K562 (cell line): ENCODE measurements around the gene NKAPL. TPM values are rescaled to one million over a fixed set of nuclear protein-coding genes. Genes with fewer than 3 reads are reported as not detected.

Source experiments
- MGA ChIP-seq: fragments of 450-650 bp; IDR thresholded peaks from 2 replicates; pipeline ENCODE4 v1.6.1; 2016; ENCODE audit warnings: mild to moderate bottlenecking, moderate library complexity
- MYBL2 ChIP-seq, 2 experiments: fragments of 450-650 bp in 1 of 2; sonication (generic) in 1 of 2; formaldehyde crosslinking in 1 of 2; IDR thresholded peaks; 2 replicates each; pipeline versions ENCODE4 v1.6.1 to v1.8.1; 2017 to 2022; ENCODE audit warnings: borderline replicate concordance in 1 of 2, inconsistent platforms in 1 of 2, low read depth in 1 of 2, mild to moderate bottlenecking in 1 of 2, missing genetic modification reagents in 1 of 2, moderate library complexity in 1 of 2
- SP2 ChIP-seq: IDR thresholded peaks from 2 replicates; pipeline ENCODE4 v1.6.1; 2011; ENCODE audit warnings: mild to moderate bottlenecking, low read depth, low read length, moderate library complexity; ENCODE audit not compliant: poor library complexity, severe bottlenecking; ENCODE audit errors: extremely low read depth
- UBTF ChIP-seq, 2 experiments: IDR thresholded peaks; 2 replicates each; pipeline ENCODE4 v1.6.1; 2012; ENCODE audit warnings: improper control_type of control experiment in 2 of 2, low read depth in 2 of 2, low read length in 2 of 2, borderline replicate concordance in 1 of 2
- ZBTB49 ChIP-seq: sonication (generic); formaldehyde crosslinking; IDR thresholded peaks from 2 replicates; pipeline ENCODE4 v1.8.0; 2022; ENCODE audit warnings: missing genetic modification reagents, mild to moderate bottlenecking, borderline replicate concordance
- ZBTB7A ChIP-seq: IDR thresholded peaks from 2 replicates; pipeline ENCODE4 v1.6.1; 2011; ENCODE audit warnings: low read depth, mild to moderate bottlenecking, low read length, moderate library complexity, borderline replicate concordance; ENCODE audit not compliant: control insufficient read depth
- ZNF507 ChIP-seq: conservative IDR thresholded peaks from 2 replicates; pipeline ENCODE4 v1.6.1; 2017; ENCODE audit warnings: missing genetic modification characterization, missing compliant biosample characterization
- ZNF778 ChIP-seq: fragments of 450-650 bp; formaldehyde crosslinking; IDR thresholded peaks from 2 replicates; pipeline ENCODE4 v1.4.0; 2020; ENCODE audit warnings: mild to moderate bottlenecking, moderate library complexity
- polyA plus RNA-seq, 8 experiments: library from polyadenylated mRNA; depleted of rRNA in 4 of 8; stranded (reverse) in 5 of 8; unstranded in 3 of 8; fragments of >200 nt; fragmentation: Nextera tagmentation in 2 of 8; fragmentation: Illumina TruSeq in 1 of 8; extraction: Ambion mirVana in 2 of 8; extraction: Trizol in 1 of 8; gene quantifications; 2 replicates each; pipeline versions ENCODE4 v1.2.1 to v1.2.3, GENCODE V29; 2011 to 2014; ENCODE audit warnings: inconsistent platforms in 1 of 8, missing spikeins in 1 of 8
- total RNA-seq, 7 experiments: library from RNA; depleted of rRNA in 6 of 7; stranded (reverse); fragments of >200 nt in 6 of 7; fragmentation: Illumina TruSeq in 2 of 7; extraction: Trizol in 2 of 7; gene quantifications; 2 replicates each; pipeline versions ENCODE4 v1.2.1 to v1.2.3, GENCODE V29; 2011 to 2021; ENCODE audit warnings: low replicate concordance in 1 of 7

The NKAPL gene
- total and polyA plus RNA-seq, 9 of the 15 experiments (the other 6 are each of a cell fraction or from before 2014, with no cell fraction given) = not detected

- TF ChIP-seq UBTF (IDR thresholded peaks at IDR 0.05; ENCODE audit: borderline replicate concordance in 1 of 2, low read depth in 2 of 2, low read length in 2 of 2) (peak; percentile 46 to 77; a peak in 3 of 4 replicates), ZBTB49 (CRISPR knock-in tag) (no peak), MYBL2 (IDR thresholded peaks at IDR 0.05; ENCODE audit: low read depth) (no peak), MYBL2 (CRISPR knock-in tag; IDR thresholded peaks at IDR 0.05; ENCODE audit: borderline replicate concordance) (no peak), SP2 (no peak), ZNF507 (tag) (no peak), ZBTB7A (no peak), ZNF778 (no peak), MGA (peak; percentile 96)
Measured at GRCh38 chr6:28218312-28219248, 40.5 kb upstream of the NKAPL start (continued).
